AG04449 (cell line): ENCODE results near the gene CAPNS2.

Experiments used
- CTCF ChIA-PET: fragments of 350-600 bp; formaldehyde crosslinking; extraction: SDS; loops from one replicate; lab custom pipeline; 2021; ENCODE audit warnings: antibody characterized with exemption; lab: Yijun Ruan, JAX
- POLR2A ChIA-PET: fragments of 400-600, 350-600 bp; formaldehyde crosslinking; extraction: SDS; loops from one replicate; lab custom pipeline; 2020; ENCODE audit warnings: antibody characterized with exemption, inconsistent platforms; lab: Yijun Ruan, JAX
- DNase-seq: peaks from one replicate; pipeline ENCODE4 v3.0.0-alpha.2; 2010; ENCODE audit warnings: low read depth, low spot score
- H3K4me3 ChIP-seq: 2 replicates; pipeline ENCODE4 v1.5.1; 2011; ENCODE audit warnings: low read depth, mild to moderate bottlenecking, control low read depth, low read length
- CTCF ChIP-seq: IDR thresholded peaks from one replicate; pipeline ENCODE4 v1.5.1; 2011; ENCODE audit warnings: mild to moderate bottlenecking, moderate library complexity, low read length, control low read depth, inconsistent platforms; ENCODE audit not compliant: insufficient read depth; ENCODE audit errors: missing control alignments

CAPNS2 gene

DNA sequence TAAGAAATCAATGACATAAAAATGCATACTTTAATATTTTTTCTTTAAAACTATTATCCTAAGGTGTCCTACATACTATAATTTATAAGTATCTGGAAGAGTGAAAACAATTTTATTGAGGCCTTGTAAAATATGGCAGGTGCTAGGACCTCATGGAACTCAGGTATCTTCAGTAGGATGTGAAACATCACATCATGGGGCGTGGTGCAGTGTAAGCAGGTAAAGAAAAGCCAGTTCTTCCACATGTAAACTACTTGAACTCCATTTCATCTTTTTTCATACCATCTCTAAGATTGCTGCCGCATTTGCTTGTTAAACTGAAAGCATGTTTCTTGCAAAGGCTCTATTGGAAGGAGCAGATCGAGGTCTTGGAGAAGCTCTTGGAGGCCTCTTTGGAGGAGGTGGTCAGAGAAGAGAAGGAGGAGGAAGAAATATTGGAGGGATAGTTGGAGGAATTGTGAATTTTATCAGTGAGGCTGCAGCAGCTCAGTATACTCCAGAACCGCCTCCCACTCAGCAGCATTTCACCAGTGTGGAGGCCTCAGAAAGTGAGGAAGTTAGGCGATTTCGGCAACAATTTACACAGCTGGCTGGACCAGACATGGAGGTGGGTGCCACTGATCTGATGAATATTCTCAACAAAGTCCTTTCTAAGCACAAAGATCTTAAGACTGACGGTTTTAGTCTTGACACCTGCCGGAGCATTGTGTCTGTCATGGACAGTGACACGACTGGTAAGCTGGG is at the start of gene CAPNS2:
CAPNS2 (plus strand) TSS at position 253 of the 744 bp plus-strand sequence; CDS start at position 326, 73 bp downstream.
- TF ChIP-seq CTCF = no peak
- POLR2A ChIA-PET = no interaction called here
- no peak within 1 kb of the TSS for H3K4me3 ChIP-seq
- CTCF ChIA-PET = interaction anchor here (1.0 to 3.4 kb wide), 5 partner anchors 9 to 137 kb away, joined by 3 to 20 read pairs (median 5); no protein-coding TSS in a partner anchor
- no peak for DNase-seq

GRCh38 chr16:55521792-55522191 is 44.7 kb upstream of the CAPNS2 start:
- ChIA-PET POLR2A (no interaction called here), CTCF (interaction anchor here (0.9 to 1.9 kb wide), 2 partner anchors 9 to 20 kb away, joined by 3 to 8 read pairs; no protein-coding TSS in a partner anchor)
- TF ChIP-seq CTCF = no peak
- DNase-seq = no peak
- no peak overlapping the region for H3K4me3 ChIP-seq

DNA sequence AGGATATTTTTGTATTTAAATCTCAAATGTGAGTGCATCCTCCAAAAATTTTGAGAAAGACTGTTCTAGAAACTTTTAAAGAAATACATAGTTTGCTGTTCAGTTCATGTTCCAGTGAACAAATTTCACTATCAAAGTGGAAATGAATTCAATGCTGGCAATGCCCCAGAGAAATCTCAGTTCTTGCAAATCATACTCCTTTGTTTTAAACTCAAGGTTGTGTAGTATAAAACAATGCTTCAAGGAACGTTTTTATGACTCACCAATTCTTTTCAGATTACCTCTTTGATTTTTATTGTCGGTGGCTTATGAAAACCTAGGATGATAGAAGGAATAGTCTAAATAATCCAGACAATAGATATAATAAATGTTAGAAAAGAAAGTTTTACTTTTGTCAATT is 40.0 kb upstream of the CAPNS2 start:
- H3K4me3 ChIP-seq = no peak overlapping the region
- DNase-seq = no peak
- no peak for TF ChIP-seq CTCF
- POLR2A ChIA-PET = no interaction called here
- CTCF ChIA-PET = interaction anchor here (1.2 to 5.3 kb wide), 2 partner anchors 61 to 172 kb away, joined by 3 to 32 read pairs; no protein-coding TSS in a partner anchor

DNA sequence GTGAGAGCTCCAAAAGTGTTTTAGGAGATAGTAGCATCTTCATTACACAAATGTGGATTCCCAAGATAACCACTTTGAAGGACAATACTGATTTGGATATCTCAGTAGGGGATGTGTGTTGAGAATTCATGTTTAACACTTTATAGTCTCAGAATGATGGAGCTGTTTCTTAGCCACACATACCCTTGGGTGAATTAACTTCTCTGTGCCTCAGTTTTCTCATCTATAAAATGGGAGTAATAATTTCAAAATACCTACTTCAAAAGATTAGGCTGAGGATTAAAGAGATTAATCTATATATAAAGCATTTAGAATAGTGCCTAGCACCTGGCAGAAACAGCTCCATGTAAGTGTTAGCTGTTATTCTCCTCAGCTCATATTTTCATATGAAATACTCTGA is 38.6 kb upstream of the CAPNS2 start:
- CTCF ChIA-PET = interaction anchor here (0.8 to 5.3 kb wide), 4 partner anchors 16 to 171 kb away, joined by 3 to 32 read pairs (median 4); no protein-coding TSS in a partner anchor
- no peak for DNase-seq
- POLR2A ChIA-PET = no interaction called here
- no peak for TF ChIP-seq CTCF
- no peak overlapping the region for H3K4me3 ChIP-seq

DNA sequence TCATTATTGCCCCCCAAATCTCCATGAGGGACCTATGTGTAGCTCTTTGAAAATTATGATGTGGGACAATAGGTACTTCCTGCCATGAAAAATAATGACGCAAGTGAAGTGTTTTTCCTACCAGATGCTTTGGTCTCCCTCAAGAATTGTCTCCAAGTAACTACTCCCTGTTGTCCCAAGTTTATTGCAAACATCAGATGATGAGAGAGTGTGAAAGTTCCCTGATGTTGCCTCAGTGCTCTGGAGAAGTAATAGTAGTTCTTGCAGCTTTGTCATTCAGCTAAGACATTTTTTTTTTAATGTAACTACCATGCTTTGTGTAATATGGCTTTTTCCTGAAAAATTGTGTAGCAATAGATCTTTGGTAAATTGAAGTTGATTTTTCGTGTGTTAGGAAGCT is 37.5 kb upstream of the CAPNS2 start:
- CTCF ChIA-PET = interaction anchor here (1.3 to 5.3 kb wide), 2 partner anchors 15 to 64 kb away, joined by 4 to 32 read pairs; no protein-coding TSS in a partner anchor
- TF ChIP-seq CTCF = no peak
- POLR2A ChIA-PET = interaction anchor here (0.7 kb wide), 1 partner anchor 58 kb away, joined by 3 read pairs; no protein-coding TSS in a partner anchor
- no peak overlapping the region for H3K4me3 ChIP-seq
- no peak for DNase-seq

DNA sequence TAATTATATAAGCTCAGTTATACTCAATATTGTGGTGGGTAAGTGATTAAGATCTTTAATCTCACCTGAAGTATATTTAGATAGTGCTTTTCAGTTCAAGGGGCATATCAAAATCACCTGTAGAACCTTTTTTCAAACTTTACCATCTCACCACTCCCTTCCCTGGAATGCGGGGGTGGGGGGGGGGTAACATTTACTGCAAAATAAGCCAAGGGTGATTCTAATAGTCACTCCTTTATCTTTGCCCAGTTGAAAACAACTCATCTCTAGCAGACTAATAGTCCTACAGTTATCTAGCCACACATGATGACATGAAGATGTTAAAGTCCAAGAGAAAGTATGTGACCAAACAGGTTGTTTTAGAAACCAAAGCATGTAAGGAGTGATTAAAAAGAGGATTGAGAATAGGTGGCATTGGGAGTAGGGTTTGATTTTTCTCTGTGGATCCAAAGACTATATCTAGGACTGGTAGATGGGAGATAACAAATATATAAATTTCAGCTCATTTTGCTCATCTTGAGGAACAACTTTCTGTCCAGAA is 36.1 kb upstream of the CAPNS2 start:
- DNase-seq = no peak
- H3K4me3 ChIP-seq = no peak overlapping the region
- no peak for TF ChIP-seq CTCF
- ChIA-PET CTCF (interaction anchor here (0.9 to 12.6 kb wide), 2 partner anchors 17 to 66 kb away, joined by 3 to 145 read pairs; no protein-coding TSS in a partner anchor), POLR2A (no interaction called here)
